KOPT-K1 (cell line): ENCODE measurements around the gene PAX8.
A peak's percentile ranks its signal among the peaks of the same experiment; 100 is the strongest.

Experiments used
- H3K27ac ChIP-seq: fragments of 200-600 bp; sonication (generic); 2 replicates; pipeline ENCODE4 v1.5.1; 2016; ENCODE audit warnings: antibody characterized with exemption, mild to moderate bottlenecking, low read depth, low read length; ENCODE audit not compliant: poor library complexity, severe bottlenecking
- H3K36me3 ChIP-seq: fragments of 200-600 bp; sonication (generic); 2 replicates; pipeline ENCODE4 v1.5.1; 2017; ENCODE audit warnings: antibody characterized with exemption, mild to moderate bottlenecking, low read length, moderate library complexity; ENCODE audit not compliant: insufficient read depth
- H3K9me3 ChIP-seq: fragments of 200-600 bp; sonication (generic); 2 replicates; pipeline ENCODE4 v1.5.1; 2017; ENCODE audit warnings: antibody characterized with exemption, low read length, mild to moderate bottlenecking; ENCODE audit not compliant: insufficient read depth, poor library complexity, severe bottlenecking

The PAX8 gene

DNA sequence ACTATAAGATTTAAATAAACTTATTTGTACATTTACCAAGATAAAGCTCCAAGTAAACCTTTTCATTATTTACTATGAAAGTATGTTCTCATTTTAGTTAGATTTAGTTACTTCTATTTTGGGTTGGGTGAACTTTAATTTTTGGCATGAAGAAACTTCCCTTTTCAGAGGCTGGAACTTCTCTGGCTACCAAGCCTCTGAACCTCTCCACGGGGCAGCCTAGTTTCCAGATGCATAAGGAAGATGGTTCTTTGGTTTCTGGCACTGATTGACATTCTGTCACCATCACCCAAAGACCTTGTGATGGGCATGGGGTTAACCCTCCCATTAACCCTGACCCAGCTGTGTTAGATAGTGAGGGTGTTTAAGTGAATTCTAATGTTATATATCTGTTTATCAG is 87.8 kb downstream of the PAX8 start:
- H3K27ac ChIP-seq: no peak overlapping the region
- no peaks in the 10 kb centered on the region for H3K9me3 ChIP-seq
- H3K36me3 ChIP-seq: peaks cover 97% of the 10 kb centered on the region

DNA sequence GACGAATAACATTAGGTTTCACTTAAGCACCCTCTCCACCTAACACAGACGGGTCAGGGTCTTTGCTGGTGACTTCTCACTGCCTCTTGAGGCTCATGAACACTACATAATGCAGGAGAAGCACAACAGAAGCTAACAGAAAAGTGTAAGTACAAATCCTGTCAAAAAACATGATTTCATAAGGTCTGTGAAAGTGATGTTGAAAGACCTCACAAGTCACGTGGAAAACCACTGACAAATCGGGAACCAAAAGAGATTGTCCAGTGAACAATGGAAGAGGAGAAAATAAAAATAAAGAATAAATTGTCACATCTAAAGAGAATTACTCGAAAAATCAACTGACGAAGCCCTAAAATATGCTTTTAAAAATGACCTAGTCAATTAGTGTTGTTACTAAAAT is 91.0 kb downstream of the PAX8 start:
- Histone ChIP-seq H3K9me3 (no peaks in the 10 kb centered on the region), H3K27ac (no peak overlapping the region), H3K36me3 (peaks cover 97% of the 10 kb centered on the region)

DNA sequence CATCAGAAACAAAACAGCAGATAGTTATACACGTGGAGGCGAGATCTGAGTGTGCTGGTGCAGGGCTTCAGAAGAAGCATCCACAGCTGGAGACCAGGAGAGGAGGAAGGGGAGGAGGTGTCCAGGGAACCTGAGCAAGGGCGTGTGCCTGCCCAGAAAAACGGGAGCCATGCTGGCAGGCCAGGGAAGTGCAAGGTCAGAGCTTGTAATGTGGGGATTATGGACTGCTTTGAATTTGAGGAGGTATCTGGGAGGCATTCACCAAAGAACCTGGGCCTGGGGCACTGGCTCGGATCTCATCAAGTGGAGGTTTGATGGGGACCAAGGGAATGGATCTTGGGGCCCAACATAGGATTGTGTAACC is 92.3 kb downstream of the PAX8 start:
- Histone ChIP-seq H3K36me3 (peaks cover 98% of the 10 kb centered on the region), H3K9me3 (no peaks in the 10 kb centered on the region), H3K27ac (no peak overlapping the region)

DNA sequence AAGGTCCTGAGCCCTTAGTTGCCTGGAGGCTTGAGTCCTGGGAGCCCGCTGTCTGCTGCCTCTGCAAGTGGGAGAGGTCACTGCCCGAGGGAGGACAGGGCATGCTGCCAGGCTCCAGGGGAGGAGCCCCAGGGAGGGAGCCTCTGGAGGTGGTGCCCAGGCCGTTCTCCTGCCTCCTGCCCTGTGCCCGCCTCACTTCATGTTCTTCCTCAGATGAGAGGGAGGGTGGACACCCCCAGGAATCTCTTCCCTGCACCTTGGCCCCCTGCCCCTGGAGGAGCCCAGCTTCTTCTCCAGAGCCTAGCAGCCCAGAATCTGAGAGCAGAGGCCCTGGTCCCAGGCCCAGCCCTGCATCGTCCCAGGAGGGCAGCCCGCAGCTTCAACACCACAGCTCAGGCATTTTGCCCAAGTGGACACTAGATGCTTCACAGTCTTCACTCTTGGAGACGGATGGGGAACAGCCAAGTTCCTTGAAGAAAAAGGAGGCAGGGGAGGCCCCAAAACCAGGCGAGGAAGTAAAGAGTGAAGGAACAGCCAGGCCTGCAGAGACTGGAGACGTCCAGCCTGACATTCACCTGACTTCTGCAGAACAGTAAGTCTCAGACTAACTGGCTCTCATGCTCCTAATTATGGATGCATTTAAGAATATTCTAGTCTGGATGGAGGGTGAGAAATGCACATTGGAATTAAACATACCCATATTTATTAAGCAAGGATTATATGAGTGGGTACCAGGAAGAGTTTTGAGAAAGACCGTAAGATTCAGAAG is 92.9 kb downstream of the PAX8 start:
- Histone ChIP-seq H3K27ac (no peak overlapping the region), H3K36me3 (peaks cover 98% of the 10 kb centered on the region), H3K9me3 (no peaks in the 10 kb centered on the region)

DNA sequence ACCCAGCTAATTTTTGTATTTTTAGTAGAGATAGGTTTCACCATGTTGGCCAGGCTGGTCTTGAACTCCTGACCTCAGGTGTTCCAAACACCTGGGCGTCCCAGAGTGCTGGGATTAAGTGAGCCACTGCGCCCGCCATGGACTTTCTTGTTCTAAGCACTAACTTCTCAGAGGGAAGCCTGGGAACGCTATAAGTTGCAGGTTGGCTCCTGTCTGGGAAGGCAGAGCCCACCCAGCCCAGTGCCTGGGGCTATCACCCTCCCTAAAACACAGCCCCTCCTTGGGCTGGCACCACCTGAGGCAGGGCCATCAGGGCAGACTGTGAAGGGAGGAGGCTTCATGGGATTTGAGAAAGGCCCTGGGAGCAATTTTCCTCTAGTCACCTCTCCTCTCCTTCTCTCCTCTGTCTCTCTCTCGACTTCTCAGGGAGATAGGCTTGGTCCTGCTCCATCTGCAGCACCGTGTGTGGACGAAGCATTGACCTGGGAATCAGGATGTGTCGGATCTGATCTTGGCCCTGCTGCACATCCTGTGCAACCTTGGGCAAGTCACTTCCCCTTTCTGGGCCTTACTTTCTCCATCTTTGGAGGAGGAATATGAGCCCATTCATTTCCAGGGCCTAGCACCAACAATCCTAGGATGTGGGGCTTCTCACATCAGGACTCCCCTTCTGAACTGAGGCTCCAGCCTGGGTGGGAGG is 94.0 kb downstream of the PAX8 start:
- Histone ChIP-seq H3K36me3 (peaks cover 98% of the 10 kb centered on the region), H3K9me3 (no peaks in the 10 kb centered on the region), H3K27ac (no peak overlapping the region)

DNA sequence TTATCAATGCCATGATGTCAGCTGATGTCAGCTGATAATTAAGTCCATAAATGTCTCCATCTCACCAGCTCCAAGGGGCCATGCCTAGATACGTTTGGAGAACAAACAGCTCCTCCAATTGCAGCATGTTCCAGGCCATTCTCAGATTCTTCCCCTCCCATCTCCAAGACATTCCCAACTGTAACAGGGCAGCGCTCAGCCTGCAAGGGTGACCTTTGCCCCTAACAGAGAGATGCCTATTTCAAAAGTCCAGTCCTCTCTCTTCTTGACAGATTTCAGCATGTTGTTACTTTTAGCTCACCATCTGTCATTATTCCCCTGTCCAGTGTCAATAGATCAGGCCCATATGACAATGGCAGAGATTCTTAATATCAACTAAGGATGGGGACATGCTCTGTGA is 95.0 kb downstream of the PAX8 start:
- Histone ChIP-seq H3K36me3 (peaks cover 99% of the 10 kb centered on the region), H3K9me3 (no peaks in the 10 kb centered on the region), H3K27ac (no peak overlapping the region)

DNA sequence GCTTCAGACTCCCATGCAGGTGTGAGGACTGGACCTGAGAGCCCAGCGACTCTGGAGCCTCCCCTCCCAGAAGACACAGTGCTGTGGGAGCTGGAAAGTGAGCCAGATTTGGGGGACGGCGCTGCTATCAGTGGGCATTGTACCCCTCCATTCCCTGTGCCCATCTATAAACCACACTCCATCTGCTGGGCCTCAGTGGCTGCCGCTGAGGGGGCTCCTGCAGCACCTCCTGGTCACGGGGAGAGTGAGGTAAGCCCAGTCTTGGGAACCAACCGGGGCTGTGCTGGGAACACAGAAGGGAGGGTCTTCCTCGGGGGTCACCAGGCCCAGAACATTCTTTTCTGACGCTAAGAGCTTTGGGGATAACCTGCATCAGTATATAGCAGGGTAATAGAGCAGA is 95.5 kb downstream of the PAX8 start:
- H3K36me3 ChIP-seq: peaks cover 100% of the 10 kb centered on the region
- H3K9me3 ChIP-seq: no peaks in the 10 kb centered on the region
- no peak overlapping the region for H3K27ac ChIP-seq

DNA sequence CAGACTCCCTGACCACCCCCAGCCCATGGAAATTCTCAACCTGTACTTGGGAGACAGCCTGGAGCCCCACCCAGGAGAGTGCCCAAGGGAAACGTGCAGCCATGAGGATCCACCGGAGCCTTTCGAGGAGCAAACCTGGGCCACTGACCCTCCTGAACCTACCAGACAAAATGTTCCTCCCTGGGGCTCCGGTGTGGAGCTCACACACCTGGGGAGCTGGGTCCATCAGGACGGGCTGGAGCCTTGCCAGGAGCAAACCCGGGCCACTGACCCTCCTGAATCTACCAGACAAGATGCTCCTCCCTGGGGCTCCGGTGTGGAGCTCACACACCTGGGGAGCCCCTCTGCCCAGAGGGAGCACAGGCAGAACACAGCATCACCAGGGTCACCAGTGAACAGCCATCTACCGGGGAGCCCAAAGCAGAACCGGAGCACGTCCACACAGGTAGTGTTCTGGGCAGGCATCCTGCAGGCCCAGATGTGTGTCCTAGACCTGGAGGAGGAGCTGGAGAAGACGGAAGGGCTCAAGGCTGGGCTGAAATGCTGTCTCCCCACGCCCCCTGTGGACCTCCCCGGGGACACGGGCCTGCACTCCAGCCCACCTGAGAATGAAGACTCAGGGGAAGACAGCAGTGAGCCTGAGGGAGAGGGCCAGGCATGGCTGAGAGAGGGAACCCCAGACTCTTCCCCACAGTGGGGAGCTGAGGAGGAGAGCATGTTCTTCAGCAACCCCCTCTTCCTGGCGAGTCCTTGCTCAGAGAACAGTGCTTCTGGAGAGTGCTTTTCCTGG is 96.1 kb downstream of the PAX8 start:
- H3K27ac ChIP-seq: no peak overlapping the region
- peaks cover 99% of the 10 kb centered on the region for H3K36me3 ChIP-seq
- H3K9me3 ChIP-seq: no peaks in the 10 kb centered on the region

DNA sequence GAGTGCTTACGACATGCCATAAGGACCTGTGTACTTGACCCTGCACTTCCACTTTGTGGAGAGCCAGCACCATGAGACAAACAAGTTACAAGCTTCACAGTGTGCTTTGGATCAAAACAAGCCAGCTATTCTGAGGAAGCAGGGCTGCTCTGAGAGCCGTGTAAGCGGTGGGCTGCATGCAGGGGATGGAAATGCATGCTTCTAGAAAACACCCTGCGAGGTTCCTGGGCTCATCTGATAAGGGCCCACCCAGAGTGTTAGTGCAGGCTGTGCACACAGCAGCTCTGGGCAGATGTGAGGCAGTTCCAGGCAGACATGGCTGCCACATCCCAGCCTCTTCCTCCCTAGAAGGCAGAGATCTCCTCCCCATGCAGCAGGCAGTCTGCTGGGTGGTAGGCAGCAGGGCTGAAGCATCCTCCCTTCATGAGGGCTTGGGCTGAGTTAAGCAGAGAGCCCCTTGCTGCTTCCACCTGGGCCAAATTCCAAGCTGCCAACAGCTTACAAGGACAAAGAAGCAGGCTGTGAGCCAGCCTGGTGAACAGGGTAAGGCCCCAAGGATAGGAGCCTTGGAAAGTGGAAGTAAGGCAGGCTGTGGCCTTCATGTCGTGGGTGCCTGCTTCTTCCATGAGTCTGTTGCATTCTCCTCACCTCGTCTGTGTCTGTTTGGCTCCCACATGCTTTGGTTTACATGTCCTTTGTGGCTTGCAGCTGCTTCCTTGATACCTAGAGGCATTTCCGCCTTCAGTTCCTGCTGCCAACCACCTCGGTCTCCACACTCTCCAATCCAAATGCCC is 97.3 kb downstream of the PAX8 start:
- no peaks in the 10 kb centered on the region for H3K9me3 ChIP-seq
- peaks cover 99% of the 10 kb centered on the region for H3K36me3 ChIP-seq
- H3K27ac ChIP-seq: peak overlapping the region; percentile 60

DNA sequence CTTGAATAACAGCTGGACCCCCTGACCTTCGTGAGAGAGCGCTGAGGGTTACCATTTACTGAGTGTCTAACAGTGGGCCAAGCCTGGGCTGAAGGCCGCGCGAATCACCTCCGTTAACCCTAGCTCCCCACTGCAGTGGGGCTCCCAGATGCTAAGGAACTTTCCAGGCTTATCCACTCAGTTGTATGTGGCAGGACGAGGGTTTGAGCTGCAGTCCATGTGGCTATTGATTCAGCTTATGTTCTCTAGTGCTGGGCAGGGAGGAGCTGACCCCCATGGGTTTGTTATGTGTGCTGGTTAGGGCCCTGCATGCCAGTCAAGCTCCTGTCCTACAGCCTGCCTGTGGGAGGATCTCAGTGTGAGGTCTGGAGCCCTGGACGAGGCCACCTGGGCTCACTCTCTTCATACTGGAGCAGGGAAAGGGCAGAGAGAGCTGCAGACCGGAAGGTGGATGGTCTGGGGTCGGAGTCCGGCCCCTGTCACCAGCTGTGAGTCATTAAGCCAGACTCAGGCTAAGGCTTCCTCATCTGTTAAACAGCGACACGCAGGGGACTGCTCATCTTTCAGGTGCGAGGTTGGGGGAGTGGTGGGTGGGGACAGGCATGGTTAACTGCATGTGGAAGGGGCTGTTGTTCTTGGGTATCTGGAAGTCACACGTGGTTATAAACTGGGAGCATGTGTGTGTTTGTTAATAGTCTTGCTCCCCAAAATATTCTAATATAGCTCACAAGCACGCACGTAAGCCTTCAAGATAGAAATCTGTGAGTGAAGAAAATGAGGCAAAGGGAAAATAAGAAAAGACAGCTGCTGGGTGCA is 98.4 kb downstream of the PAX8 start:
- Histone ChIP-seq H3K27ac (peak overlapping the region; percentile 60), H3K36me3 (peaks cover 90% of the 10 kb centered on the region), H3K9me3 (no peaks in the 10 kb centered on the region)

DNA sequence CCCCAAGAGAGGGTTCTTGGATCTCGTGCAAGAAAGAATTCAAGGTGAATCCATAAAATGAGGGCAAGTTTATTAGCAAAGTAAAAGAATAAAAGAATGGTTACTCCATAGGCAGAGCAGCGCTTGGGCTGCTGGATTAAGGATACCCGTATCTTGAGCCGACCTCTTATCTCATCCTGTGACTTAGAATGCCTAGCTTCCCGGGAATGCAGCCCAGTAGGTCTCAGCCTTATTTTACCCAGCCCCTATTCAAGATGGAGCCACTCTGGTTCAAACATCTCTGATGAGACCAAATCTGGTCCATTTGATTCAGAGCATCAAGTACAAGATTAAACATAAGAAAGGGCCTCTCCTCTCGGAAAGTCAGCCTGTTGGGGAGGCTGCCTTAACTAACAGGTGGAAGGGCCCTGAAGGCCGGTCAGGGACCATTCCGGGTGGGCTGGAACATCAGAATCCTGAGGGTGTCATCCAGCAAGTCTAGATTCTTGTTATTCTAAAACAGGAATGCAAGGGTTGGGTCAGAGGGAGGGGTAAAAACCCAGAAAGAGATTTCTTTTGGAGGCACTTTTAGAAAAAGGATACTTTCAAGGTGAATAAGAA is 99.2 kb downstream of the PAX8 start:
- peaks cover 82% of the 10 kb centered on the region for H3K36me3 ChIP-seq
- no peaks in the 10 kb centered on the region for H3K9me3 ChIP-seq
- H3K27ac ChIP-seq: peak overlapping the region; percentile 24

DNA sequence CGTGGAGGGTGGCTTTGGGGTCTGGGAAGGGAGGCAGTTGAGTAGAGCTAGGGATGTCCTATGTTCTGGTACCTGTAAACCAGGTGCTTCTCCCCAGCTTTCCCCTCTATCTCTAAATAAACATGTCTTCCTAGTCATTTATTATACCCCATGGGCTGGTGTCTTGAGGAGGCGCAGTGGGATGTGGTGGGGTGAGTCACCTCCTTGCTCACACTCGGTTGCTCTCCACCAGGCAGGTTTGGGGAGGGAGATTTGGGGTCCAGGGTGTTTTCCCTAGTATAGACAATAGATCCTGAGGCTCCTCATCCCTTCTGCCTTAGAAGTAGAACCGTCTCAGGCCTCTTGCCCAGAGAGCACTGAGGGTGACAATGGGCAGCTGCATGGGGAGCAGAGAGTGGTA is 99.8 kb downstream of the PAX8 start:
- H3K9me3 ChIP-seq: no peaks in the 10 kb centered on the region
- H3K27ac ChIP-seq: no peak overlapping the region
- peaks cover 75% of the 10 kb centered on the region for H3K36me3 ChIP-seq

DNA sequence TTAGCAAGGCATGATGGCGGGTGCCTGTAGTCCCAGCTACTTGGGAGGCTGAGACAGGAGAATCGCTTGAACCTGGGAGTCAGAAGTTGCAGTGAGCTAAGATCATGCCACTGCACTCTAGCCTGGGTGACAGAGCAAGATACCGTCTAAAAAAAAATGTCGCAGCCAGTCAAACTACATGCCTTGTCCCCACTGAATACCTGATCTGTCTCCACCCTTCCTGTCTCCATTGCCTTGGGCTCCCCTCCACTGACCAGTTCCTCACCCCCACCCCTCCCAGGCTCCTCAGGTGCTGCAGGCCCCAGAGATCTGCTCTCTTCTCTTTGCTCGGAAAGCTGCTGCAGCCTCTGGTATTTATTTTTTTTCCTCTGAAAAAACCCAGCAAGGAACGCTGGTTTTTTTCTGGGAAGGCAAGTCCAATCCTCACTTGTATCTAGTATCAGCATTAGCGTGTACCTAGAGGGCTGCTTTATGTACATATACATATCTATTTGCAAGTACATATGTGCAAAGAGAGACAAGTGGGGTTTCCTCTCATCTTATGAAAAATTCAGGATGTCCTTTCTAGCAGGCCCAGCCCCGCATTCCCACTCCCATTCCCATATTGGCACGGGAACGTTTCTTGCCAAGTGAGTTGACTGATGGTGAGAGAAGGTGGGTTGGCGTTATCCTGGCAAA is 100.5 kb downstream of the PAX8 start:
- peaks cover 68% of the 10 kb centered on the region for H3K36me3 ChIP-seq
- H3K9me3 ChIP-seq: no peaks in the 10 kb centered on the region
- H3K27ac ChIP-seq: no peak overlapping the region
